Measurements from ENCODE around the gene KLF13.

Gene KLF13

GRCh38 chr15:31412824-31413223 is 86.2 kb downstream of the KLF13 start:
- no peak for DNase-seq (ENCODE audit: low read depth, low spot score)
- H3K27ac ChIP-seq: no peak overlapping the region

- no peak overlapping the region for H3K27ac ChIP-seq
- DNase-seq (ENCODE audit: low read depth, low spot score): no peak
Measured at GRCh38 chr15:31415201-31415600, 88.6 kb downstream of the KLF13 start.

GRCh38 chr15:31419820-31420219 is 93.2 kb downstream of the KLF13 start:
- no peak for DNase-seq (ENCODE audit: low read depth, low spot score)
- no peak overlapping the region for H3K27ac ChIP-seq

- DNase-seq (ENCODE audit: low read depth, low spot score): no peak
- H3K27ac ChIP-seq: no peak overlapping the region
Measured at GRCh38 chr15:31427411-31427810, 100.8 kb downstream of the KLF13 start.
